GM12892 (cell line): Measurements from ENCODE around the gene PPDPF.

Experiments
- POLR2A ChIP-seq: IDR thresholded peaks from 2 replicates; pipeline ENCODE4 v1.6.1; 2011; ENCODE audit warnings: low read depth, low read length, control low read depth
- TAF1 ChIP-seq: IDR thresholded peaks from 2 replicates; pipeline ENCODE4 v1.6.1; 2011; ENCODE audit warnings: low read depth, mild to moderate bottlenecking, control low read depth, low read length, borderline replicate concordance

GRCh38 chr20:63501818-63502670 lies 18.5 kb upstream of the PPDPF start:
- TF ChIP-seq TAF1 (no peak), POLR2A (no peak)
